ENCODE results near the gene UNC13A. TPM values are rescaled to one million over a fixed set of nuclear protein-coding genes. Genes with fewer than 3 reads are reported as not detected.

UNC13A gene
- total and polyA plus RNA-seq, 2 of the 13 experiments (the other 11 are each of a cell fraction or from before 2014, with no cell fraction given), result 0.11 to 0.45 TPM

- no peak for TF ChIP-seq ZNF350 (CRISPR knock-in tag; IDR thresholded peaks at IDR 0.05; ENCODE audit: borderline replicate concordance, low read depth)
- TF ChIP-seq KLF16 (CRISPR knock-in tag; IDR thresholded peaks at IDR 0.05), result no peak
- TF ChIP-seq CAMTA2 (CRISPR knock-in tag; IDR thresholded peaks at IDR 0.05; ENCODE audit: borderline replicate concordance), result no peak
- no peak for TF ChIP-seq MAFF (IDR thresholded peaks at IDR 0.05; ENCODE audit: low read depth, low read length)
- no peak for TF ChIP-seq ZNF740 (CRISPR knock-in tag; IDR thresholded peaks at IDR 0.05)
- no peak for TF ChIP-seq BRD4 (CRISPR knock-in tag; IDR thresholded peaks at IDR 0.05)
- no peak for TF ChIP-seq LBX2 (CRISPR knock-in tag; IDR thresholded peaks at IDR 0.05; ENCODE audit: borderline replicate concordance)
- TF ChIP-seq ZBTB21 (CRISPR knock-in tag; IDR thresholded peaks at IDR 0.05), result peak; percentile 94
- no peak for TF ChIP-seq THAP8 (CRISPR knock-in tag; IDR thresholded peaks at IDR 0.05; ENCODE audit: borderline replicate concordance)
- no peak for TF ChIP-seq DRAP1 (CRISPR knock-in tag; IDR thresholded peaks at IDR 0.05)
- no peak for TF ChIP-seq KLF15 (CRISPR knock-in tag; IDR thresholded peaks at IDR 0.05; ENCODE audit: borderline replicate concordance)
- TF ChIP-seq ZNF160 (CRISPR knock-in tag; IDR thresholded peaks at IDR 0.05), result no peak
- TF ChIP-seq NR2F6 (IDR thresholded peaks at IDR 0.05), result peak; percentile 47; the same call in 1 of the 2 replicates
- no peak for TF ChIP-seq NR2F6 (CRISPR knock-in tag; IDR thresholded peaks at IDR 0.05)
- no peak for TF ChIP-seq MATR3 (CRISPR knock-in tag; IDR thresholded peaks at IDR 0.05)
- no peak for TF ChIP-seq ARID2 (CRISPR knock-in tag; IDR thresholded peaks at IDR 0.05; ENCODE audit: borderline replicate concordance)
- no peak for TF ChIP-seq ZNF414 (CRISPR knock-in tag; IDR thresholded peaks at IDR 0.05)
- no peak for TF ChIP-seq DZIP1 (CRISPR knock-in tag; IDR thresholded peaks at IDR 0.05)
- no peak for TF ChIP-seq ELK4 (CRISPR knock-in tag; IDR thresholded peaks at IDR 0.05; ENCODE audit: borderline replicate concordance)
- TF ChIP-seq POLR2A (IDR thresholded peaks at IDR 0.05; ENCODE audit: insufficient read depth in 1 of 2, low read depth in 2 of 2, low read length in 2 of 2), result no peak
- no peak for TF ChIP-seq ZFP82 (CRISPR knock-in tag; IDR thresholded peaks at IDR 0.05; ENCODE audit: borderline replicate concordance)
Measured at GRCh38 chr19:17616961-17617806, 71.0 kb downstream of the UNC13A start (continued).

All from HepG2 (cell line).